Mesenchymal stem cell (in vitro differentiated cells and primary cell): ENCODE data around the gene LPP.

Experiments
- DNase-seq: peaks from one replicate; pipeline ENCODE4 v3.0.0-alpha.2; 2013
- H2AFZ ChIP-seq: one replicate; pipeline ENCODE4 v1.6.1; 2013; ENCODE audit warnings: low read depth, mild to moderate bottlenecking, control low read depth, inconsistent platforms, low read length, moderate library complexity
- H2AK5ac ChIP-seq: 2 replicates; pipeline ENCODE4 v1.6.1; 2013; ENCODE audit warnings: low read length, moderate library complexity, mild to moderate bottlenecking, inconsistent platforms; ENCODE audit not compliant: severe bottlenecking
- H2BK120ac ChIP-seq: one replicate; pipeline ENCODE4 v1.6.1; 2013; ENCODE audit warnings: low read depth, mild to moderate bottlenecking, inconsistent platforms, low read length, moderate library complexity
- H2BK12ac ChIP-seq, 2 experiments: one replicate each; pipeline ENCODE4 v1.6.1; 2013; ENCODE audit warnings: inconsistent platforms in 2 of 2, low read length in 2 of 2, mild to moderate bottlenecking in 2 of 2, moderate library complexity in 2 of 2, control low read depth in 1 of 2
- H2BK15ac ChIP-seq: one replicate; pipeline ENCODE4 v1.6.1; 2013; ENCODE audit warnings: mild to moderate bottlenecking, low read depth, inconsistent platforms; ENCODE audit not compliant: poor library complexity, severe bottlenecking
- H2BK5ac ChIP-seq: 2 replicates; pipeline ENCODE4 v1.6.1; 2013; ENCODE audit warnings: low read depth, mild to moderate bottlenecking, low read length, control low read depth, inconsistent platforms; ENCODE audit not compliant: poor library complexity, severe bottlenecking
- H3K14ac ChIP-seq, 2 experiments: one replicate each; pipeline ENCODE4 v1.6.1; 2013; ENCODE audit warnings: inconsistent platforms in 2 of 2, low read length in 2 of 2, control low read depth in 1 of 2, mild to moderate bottlenecking in 1 of 2, moderate library complexity in 1 of 2
- H3K18ac ChIP-seq, 2 experiments: one replicate each; pipeline ENCODE4 v1.6.1; 2013; ENCODE audit warnings: inconsistent platforms in 2 of 2, low read length in 2 of 2, control low read depth in 1 of 2, low read depth in 1 of 2, mild to moderate bottlenecking in 1 of 2
- H3K23ac ChIP-seq, 2 experiments: one replicate each; pipeline ENCODE4 v1.6.1; 2013; ENCODE audit warnings: inconsistent platforms in 2 of 2, low read length in 2 of 2, mild to moderate bottlenecking in 2 of 2, moderate library complexity in 2 of 2, control low read depth in 1 of 2
- H3K27ac ChIP-seq: 2 replicates; pipeline ENCODE4 v1.5.1; 2013; ENCODE audit warnings: mild to moderate bottlenecking, moderate library complexity, low read length, control low read depth, inconsistent platforms; ENCODE audit not compliant: poor library complexity, severe bottlenecking
- H3K27me3 ChIP-seq, 2 experiments: 2 replicates each; pipeline versions ENCODE4 v1.6.1 to v1.7.0; 2013; ENCODE audit warnings: low read length in 2 of 2, mild to moderate bottlenecking in 2 of 2, moderate library complexity in 2 of 2, control low read depth in 1 of 2, inconsistent platforms in 1 of 2; ENCODE audit not compliant: control insufficient read depth in 1 of 2, insufficient read depth in 1 of 2
- H3K36me3 ChIP-seq, 2 experiments: 2 replicates each; pipeline versions ENCODE4 v1.6.1 to v1.7.0; 2013; ENCODE audit warnings: low read length in 2 of 2, control low read depth in 1 of 2, inconsistent platforms in 1 of 2, low read depth in 1 of 2, mild to moderate bottlenecking in 1 of 2; ENCODE audit not compliant: insufficient read depth in 2 of 2, control insufficient read depth in 1 of 2
- H3K4ac ChIP-seq, 2 experiments: one replicate each; pipeline ENCODE4 v1.6.1; 2013; ENCODE audit warnings: inconsistent platforms in 2 of 2, low read length in 2 of 2, mild to moderate bottlenecking in 2 of 2, moderate library complexity in 2 of 2, control low read depth in 1 of 2, low read depth in 1 of 2
- H3K4me1 ChIP-seq: 2 replicates; pipeline ENCODE4 v1.6.1; 2013; ENCODE audit warnings: low read depth, low read length, control low read depth; ENCODE audit not compliant: control insufficient read depth, insufficient read depth
- H3K4me2 ChIP-seq: 2 replicates; pipeline ENCODE4 v1.6.1; 2013; ENCODE audit warnings: low read length, mild to moderate bottlenecking, inconsistent platforms; ENCODE audit not compliant: poor library complexity, severe bottlenecking
- H3K4me3 ChIP-seq, 2 experiments: 2 replicates each; pipeline versions ENCODE4 v1.5.1 to v1.7.0; 2013; ENCODE audit warnings: low read length in 2 of 2, mild to moderate bottlenecking in 2 of 2, control low read depth in 1 of 2, low read depth in 1 of 2; ENCODE audit not compliant: insufficient read depth in 1 of 2
- H3K79me1 ChIP-seq: replicated peaks from 2 replicates; pipeline ENCODE4 v1.6.1; 2013; ENCODE audit warnings: mild to moderate bottlenecking, control low read depth, low read length, inconsistent platforms; ENCODE audit not compliant: poor library complexity, severe bottlenecking
- H3K9ac ChIP-seq: 2 replicates; pipeline ENCODE4 v1.7.0; 2013; ENCODE audit warnings: mild to moderate bottlenecking, low read length, moderate library complexity
- H3K9me3 ChIP-seq: 2 replicates; pipeline ENCODE4 v1.7.0; 2013; ENCODE audit warnings: mild to moderate bottlenecking, low read length; ENCODE audit not compliant: control insufficient read depth
- H4K8ac ChIP-seq: one replicate; pipeline ENCODE4 v1.6.1; 2013; ENCODE audit warnings: inconsistent platforms, mild to moderate bottlenecking, low read length, moderate library complexity
- H4K91ac ChIP-seq: one replicate; pipeline ENCODE4 v1.6.1; 2013; ENCODE audit warnings: mild to moderate bottlenecking, low read length, inconsistent platforms
- WGBS: methylation state at CpG from one replicate; pipeline ENCODE4 v1.1.7; 2013; ENCODE audit warnings: mixed read lengths; 5-methylcytosine and 5-hydroxymethylcytosine counted together

The LPP gene

GRCh38 chr3:188844096-188844495 lies 690.1 kb downstream of the LPP start:
- H3K4me1 ChIP-seq: no peaks in the 10 kb centered on the region
- H3K18ac ChIP-seq: no peak overlapping the region
- H3K27ac ChIP-seq: no peak overlapping the region
- no peaks in the 10 kb centered on the region for H3K27me3 ChIP-seq
- H3K14ac ChIP-seq: no peak overlapping the region
- no peak overlapping the region for H3K23ac ChIP-seq
- 100% methylated on average over 1 of the region's 1 CpG for WGBS
- no peak overlapping the region for H2AFZ ChIP-seq
- H3K36me3 ChIP-seq: no peaks in the 10 kb centered on the region
- H3K79me1 ChIP-seq: peaks cover 24% of the 10 kb centered on the region
- no peak overlapping the region for H3K4me3 ChIP-seq
- H3K9ac ChIP-seq: no peak overlapping the region
- no peak overlapping the region for H2BK5ac ChIP-seq
- H4K91ac ChIP-seq: no peak overlapping the region
- H2BK15ac ChIP-seq: no peak overlapping the region
- no peak overlapping the region for H2BK12ac ChIP-seq
- H3K4ac ChIP-seq: no peak overlapping the region
- no peak overlapping the region for H2BK120ac ChIP-seq
- no peak overlapping the region for H3K4me2 ChIP-seq
- no peaks in the 10 kb centered on the region for H3K9me3 ChIP-seq
- no peak overlapping the region for H4K8ac ChIP-seq
- no peak overlapping the region for H2AK5ac ChIP-seq
- DNase-seq: no peak

GRCh38 chr3:188845514-188845913 lies 691.6 kb downstream of the LPP start:
- H3K27ac ChIP-seq: no peak overlapping the region
- H2BK120ac ChIP-seq: no peak overlapping the region
- no peaks in the 10 kb centered on the region for H3K36me3 ChIP-seq
- H2AFZ ChIP-seq: no peak overlapping the region
- H2BK12ac ChIP-seq: no peak overlapping the region
- 78% methylated on average over 2 of the region's 3 CpGs for WGBS
- no peak overlapping the region for H3K4me2 ChIP-seq
- H3K27me3 ChIP-seq: no peaks in the 10 kb centered on the region
- H4K8ac ChIP-seq: no peak overlapping the region
- no peak overlapping the region for H4K91ac ChIP-seq
- H2BK15ac ChIP-seq: no peak overlapping the region
- no peak overlapping the region for H3K4me3 ChIP-seq
- H2AK5ac ChIP-seq: no peak overlapping the region
- no peak overlapping the region for H3K23ac ChIP-seq
- H3K18ac ChIP-seq: no peak overlapping the region
- no peaks in the 10 kb centered on the region for H3K9me3 ChIP-seq
- H3K14ac ChIP-seq: no peak overlapping the region
- H2BK5ac ChIP-seq: no peak overlapping the region
- DNase-seq: peak; percentile 31
- H3K4ac ChIP-seq: no peak overlapping the region
- H3K4me1 ChIP-seq: no peaks in the 10 kb centered on the region
- H3K9ac ChIP-seq: no peak overlapping the region
- peaks cover 22% of the 10 kb centered on the region for H3K79me1 ChIP-seq

DNA sequence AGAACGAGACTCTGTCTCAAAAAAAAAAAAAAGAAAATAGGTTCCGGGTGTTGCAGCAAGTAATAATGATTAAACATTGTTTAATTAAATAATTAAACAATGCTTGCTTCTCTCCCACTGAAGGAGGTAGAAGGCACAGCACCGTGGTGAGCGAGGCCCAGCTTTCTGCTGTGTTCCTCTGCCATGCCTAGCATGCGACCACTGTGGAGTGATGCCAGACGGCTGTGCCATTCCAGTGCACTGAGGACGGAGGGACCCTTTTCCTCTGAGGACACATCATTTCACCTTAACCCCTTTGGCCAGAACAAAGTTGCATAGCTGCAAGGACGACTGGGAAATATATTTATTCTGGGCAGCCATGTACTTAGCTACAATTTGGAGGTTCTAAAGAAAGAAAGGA lies 695.0 kb downstream of the LPP start:
- Histone ChIP-seq H3K4ac (no peak overlapping the region), H2AK5ac (no peak overlapping the region), H3K9ac (no peak overlapping the region), H3K27ac (no peak overlapping the region), H3K23ac (no peak overlapping the region), H3K36me3 (no peaks in the 10 kb centered on the region), H3K18ac (no peak overlapping the region), H3K4me2 (no peak overlapping the region), H3K14ac (no peak overlapping the region), H3K79me1 (peaks cover 19% of the 10 kb centered on the region), H4K91ac (no peak overlapping the region), H3K4me3 (no peak overlapping the region), H2BK5ac (no peak overlapping the region), H2BK12ac (no peak overlapping the region), H2BK15ac (no peak overlapping the region), H2BK120ac (no peak overlapping the region), H2AFZ (no peak overlapping the region), H3K4me1 (no peaks in the 10 kb centered on the region), H3K9me3 (no peaks in the 10 kb centered on the region), H3K27me3 (no peaks in the 10 kb centered on the region), H4K8ac (no peak overlapping the region)
- no peak for DNase-seq
- WGBS: 82% methylated on average over 5 of the region's 8 CpGs

- WGBS: 97% methylated on average over 3 of the region's 4 CpGs
- H3K4me3 ChIP-seq: peak overlapping the region in 1 of 2 experiments; percentile 35
- no peak overlapping the region for H3K23ac ChIP-seq
Observed at GRCh38 chr3:188853856-188854771, 700.2 kb downstream of the LPP start.

More at GRCh38 chr3:188853856-188854771, 700.2 kb downstream of the LPP start:
- Histone ChIP-seq H3K18ac (peak overlapping the region in 1 of 2 experiments; percentile 45), H2AFZ (no peak overlapping the region), H3K4me1 (no peaks in the 10 kb centered on the region), H2BK120ac (peak overlapping the region; percentile 67), H2BK5ac (no peak overlapping the region), H4K91ac (no peak overlapping the region), H3K36me3 (no peaks in the 10 kb centered on the region), H2BK12ac (no peak overlapping the region), H3K9me3 (no peaks in the 10 kb centered on the region), H2BK15ac (no peak overlapping the region), H2AK5ac (no peak overlapping the region), H3K4ac (no peak overlapping the region), H3K4me2 (no peak overlapping the region), H4K8ac (no peak overlapping the region), H3K27ac (no peak overlapping the region), H3K9ac (peak overlapping the region; percentile 58), H3K79me1 (peaks cover 13% of the 10 kb centered on the region), H3K14ac (no peak overlapping the region), H3K27me3 (no peaks in the 10 kb centered on the region)
- peak; percentile 45 for DNase-seq
